Measurements from ENCODE around the gene BRSK1. TPM values are rescaled to one million over a fixed set of nuclear protein-coding genes. Genes with fewer than 3 reads are reported as not detected.

BRSK1 gene
- total RNA-seq, 1 donor from 2014 or later = 43.4 TPM

DNA sequence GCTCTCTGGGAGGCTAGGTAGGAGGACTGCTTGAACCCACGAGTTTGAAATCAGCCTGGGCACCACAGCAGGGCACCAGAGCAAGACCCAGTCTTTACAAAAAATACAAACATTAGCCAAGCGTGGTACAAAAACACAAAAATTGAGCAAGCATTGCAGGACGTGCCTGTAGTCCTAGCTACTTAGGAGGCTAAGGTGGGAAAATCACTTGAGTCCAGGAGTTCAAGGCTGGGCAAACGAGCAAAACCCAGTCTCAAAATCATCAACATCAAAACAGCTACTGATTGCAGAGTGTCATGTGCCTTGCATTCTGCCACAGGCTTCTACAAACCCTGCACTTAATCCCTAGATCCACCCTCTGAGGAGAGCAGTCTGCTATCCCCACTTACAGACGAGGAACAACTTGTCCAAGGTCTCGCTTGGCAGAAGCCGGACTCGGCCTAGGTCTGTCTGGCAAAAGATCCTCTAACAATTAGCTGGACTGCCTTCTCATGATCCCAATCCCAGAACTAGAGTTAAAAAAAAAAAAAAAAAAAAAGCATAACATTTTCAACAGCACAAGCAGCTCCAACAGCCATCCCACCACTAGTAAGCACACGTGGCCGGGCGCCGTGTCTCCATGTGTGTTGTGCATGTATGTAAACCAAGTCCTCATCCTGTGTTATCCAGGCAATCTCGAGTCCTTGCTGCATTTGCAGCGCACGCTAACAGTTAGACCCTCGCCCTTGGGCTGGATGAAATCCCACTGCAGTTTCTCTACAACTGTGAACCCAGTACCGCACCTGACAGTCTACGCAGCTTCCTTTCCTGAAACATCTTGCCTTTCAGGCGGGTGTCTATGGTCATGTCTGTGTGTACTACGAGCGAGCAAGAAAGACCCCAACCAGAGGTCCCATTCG is 27.0 kb upstream of the BRSK1 start:
- TF ChIP-seq, protein P1, sequence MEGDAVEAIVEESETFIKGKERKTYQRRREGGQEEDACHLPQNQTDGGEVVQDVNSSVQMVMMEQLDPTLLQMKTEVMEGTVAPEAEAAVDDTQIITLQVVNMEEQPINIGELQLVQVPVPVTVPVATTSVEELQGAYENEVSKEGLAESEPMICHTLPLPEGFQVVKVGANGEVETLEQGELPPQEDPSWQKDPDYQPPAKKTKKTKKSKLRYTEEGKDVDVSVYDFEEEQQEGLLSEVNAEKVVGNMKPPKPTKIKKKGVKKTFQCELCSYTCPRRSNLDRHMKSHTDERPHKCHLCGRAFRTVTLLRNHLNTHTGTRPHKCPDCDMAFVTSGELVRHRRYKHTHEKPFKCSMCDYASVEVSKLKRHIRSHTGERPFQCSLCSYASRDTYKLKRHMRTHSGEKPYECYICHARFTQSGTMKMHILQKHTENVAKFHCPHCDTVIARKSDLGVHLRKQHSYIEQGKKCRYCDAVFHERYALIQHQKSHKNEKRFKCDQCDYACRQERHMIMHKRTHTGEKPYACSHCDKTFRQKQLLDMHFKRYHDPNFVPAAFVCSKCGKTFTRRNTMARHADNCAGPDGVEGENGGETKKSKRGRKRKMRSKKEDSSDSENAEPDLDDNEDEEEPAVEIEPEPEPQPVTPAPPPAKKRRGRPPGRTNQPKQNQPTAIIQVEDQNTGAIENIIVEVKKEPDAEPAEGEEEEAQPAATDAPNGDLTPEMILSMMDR (IDR thresholded peaks at IDR 0.05; ENCODE audit: unreplicated experiment) = no peak
- no peak for DNase-seq (ENCODE audit: low spot score in 2 of 2, unreplicated experiment in 2 of 2)
- Mint-ChIP-seq H3K36me3 (no peaks in the 10 kb centered on the region), H3K4me1 (peaks cover 38% of the 10 kb centered on the region), H3K4me3 (peak overlapping the region; percentile 99), H3K9me3 (no peaks in the 10 kb centered on the region), H3K27ac (peak overlapping the region; percentile 94), H3K27me3 (ENCODE audit: low read depth) (no peaks in the 10 kb centered on the region)

DNA sequence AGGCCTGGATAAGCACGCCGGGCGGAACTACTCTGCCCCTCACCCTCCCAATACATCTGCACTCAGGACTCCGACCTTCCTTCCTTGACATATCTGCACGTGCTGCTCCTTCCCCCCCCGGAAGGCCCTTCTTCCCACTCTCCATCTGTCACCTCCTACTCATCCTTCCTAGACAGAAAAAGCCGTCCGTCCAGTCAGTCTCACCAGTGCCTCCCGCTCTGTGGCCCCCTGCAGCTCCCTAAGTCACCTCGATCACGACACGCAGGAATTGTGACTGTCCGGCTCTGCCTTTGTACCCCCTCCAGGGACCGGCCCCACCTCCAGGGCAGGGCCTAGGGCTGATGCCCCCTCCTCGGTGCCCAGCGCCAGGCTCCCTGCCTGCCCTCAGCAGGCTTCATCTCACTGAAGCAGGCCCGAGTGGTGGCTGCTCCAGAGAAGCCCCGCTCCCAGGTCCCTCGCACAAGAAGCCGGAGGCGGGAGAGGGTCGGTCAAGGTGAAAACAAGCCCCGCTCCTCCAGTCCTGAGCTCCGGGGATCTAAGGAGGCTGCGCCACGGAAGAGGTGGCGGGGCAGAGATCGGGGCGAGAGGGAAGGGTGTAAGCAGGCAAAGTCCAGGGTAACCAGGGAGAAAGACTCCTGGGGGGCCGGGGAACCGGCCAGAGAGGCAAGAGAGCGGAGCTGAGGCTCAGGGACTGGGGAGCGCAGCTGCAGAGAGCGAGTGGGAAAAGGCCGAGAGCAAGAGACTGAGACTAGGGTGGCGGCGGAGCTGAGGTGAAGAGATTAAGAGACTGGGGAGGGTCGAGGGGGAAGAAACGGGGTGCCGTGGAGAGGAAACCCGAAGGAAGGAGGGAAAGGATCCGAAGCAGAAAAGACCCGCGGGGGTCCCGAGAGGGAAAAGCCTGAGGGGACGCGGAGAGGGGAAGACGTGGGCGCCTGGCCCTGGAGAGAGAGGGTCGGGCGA is 26.1 kb upstream of the BRSK1 start:
- H3K36me3 Mint-ChIP-seq = no peaks in the 10 kb centered on the region
- H3K4me3 Mint-ChIP-seq = peak overlapping the region; percentile 99
- TF ChIP-seq, protein P1 (IDR thresholded peaks at IDR 0.05; ENCODE audit: unreplicated experiment) = no peak
- peak in 1 of 2 experiments; percentile 41 for DNase-seq (ENCODE audit: low spot score in 2 of 2, unreplicated experiment in 2 of 2)
- H3K9me3 Mint-ChIP-seq = no peaks in the 10 kb centered on the region
- H3K27me3 Mint-ChIP-seq (ENCODE audit: low read depth) = no peaks in the 10 kb centered on the region
- peaks cover 37% of the 10 kb centered on the region for H3K4me1 Mint-ChIP-seq
- H3K27ac Mint-ChIP-seq = peak overlapping the region; percentile 94

DNA sequence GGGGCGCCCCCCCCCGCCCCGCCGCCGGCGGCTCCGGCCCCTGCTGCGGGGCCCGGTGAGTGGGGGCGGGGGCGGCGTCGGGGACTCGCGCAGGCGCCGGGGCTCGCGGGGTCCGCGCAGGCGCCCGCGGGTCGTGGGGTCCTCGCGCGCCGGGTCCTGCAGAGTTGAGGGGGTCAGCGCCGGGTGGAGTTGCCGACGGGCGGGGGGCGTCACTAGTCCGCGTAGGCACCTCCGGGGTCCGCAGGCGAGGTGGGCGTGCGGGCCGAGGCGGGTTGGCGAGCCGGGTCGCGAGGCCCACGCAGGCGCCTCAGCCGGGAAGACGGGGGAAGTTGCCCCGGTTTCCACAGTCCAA is 25.3 kb upstream of the BRSK1 start:
- Mint-ChIP-seq H3K4me1 (peaks cover 37% of the 10 kb centered on the region), H3K36me3 (no peaks in the 10 kb centered on the region), H3K27ac (peak overlapping the region; percentile 43), H3K27me3 (ENCODE audit: low read depth) (no peaks in the 10 kb centered on the region), H3K9me3 (no peaks in the 10 kb centered on the region), H3K4me3 (peak overlapping the region; percentile 77)
- peak in 1 of 2 experiments; percentile 42 for DNase-seq (ENCODE audit: low spot score in 2 of 2, unreplicated experiment in 2 of 2)
- TF ChIP-seq, protein P1 (IDR thresholded peaks at IDR 0.05; ENCODE audit: unreplicated experiment) = no peak

DNA sequence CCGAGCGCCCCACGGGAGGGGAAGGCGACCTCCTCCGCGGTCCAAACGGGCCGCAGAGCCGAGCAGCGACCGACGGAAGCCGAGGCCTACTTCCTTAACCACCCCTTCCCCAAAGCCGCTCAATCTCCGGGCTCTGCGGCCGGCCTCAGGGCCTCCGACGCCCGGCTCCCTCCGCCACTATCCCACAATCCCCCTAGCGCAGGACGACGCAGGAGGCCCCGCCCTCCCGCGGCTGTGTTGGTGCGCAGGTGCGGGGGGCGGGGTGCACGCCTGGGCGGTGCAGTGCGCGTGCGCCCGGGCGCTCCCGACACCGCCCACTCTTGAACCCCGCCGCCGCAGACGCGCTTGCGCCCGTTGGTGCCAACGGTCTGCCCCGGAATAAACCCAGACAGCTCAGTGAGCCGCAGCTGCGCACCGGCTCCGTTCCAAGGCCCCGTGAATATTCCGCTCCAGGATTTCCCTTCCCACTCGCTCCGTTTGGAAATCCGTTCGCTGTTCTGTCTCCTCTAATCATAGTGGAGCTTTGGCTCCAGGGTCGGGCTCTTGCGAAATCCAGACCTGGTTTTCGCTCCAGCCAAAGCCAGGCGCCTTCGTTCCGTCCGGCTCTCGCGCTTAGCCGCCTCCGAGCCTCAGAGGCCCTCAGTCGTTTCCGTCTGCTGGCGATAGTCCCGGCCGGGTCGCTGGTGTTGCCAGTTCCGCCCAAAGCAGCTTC is 24.8 kb upstream of the BRSK1 start, which contains the start of gene PPP6R1:
TSS of gene PPP6R1 (minus strand) at position 190 of the 712 bp plus-strand sequence. CDS start 11,914 bp downstream, outside the sequence.
- Mint-ChIP-seq H3K27ac (peak within 1 kb of the TSS; percentile 98), H3K9me3 (no peaks in the 10 kb centered on the region), H3K4me1 (peaks cover 37% of the 10 kb centered on the region), H3K4me3 (peak within 1 kb of the TSS; percentile 99), H3K27me3 (ENCODE audit: low read depth) (no peaks in the 10 kb centered on the region), H3K36me3 (no peaks in the 10 kb centered on the region)
- DNase-seq (ENCODE audit: low spot score in 2 of 2, unreplicated experiment in 2 of 2) = peak; percentile 96 to 99
- TF ChIP-seq, protein P1 (IDR thresholded peaks at IDR 0.05; ENCODE audit: unreplicated experiment) = no peak

All from mesothelial cell of epicardium (in vitro differentiated cells).